ENCODE data around the gene KIFBP. TPM values are rescaled to one million over a fixed set of nuclear protein-coding genes. Genes with fewer than 3 reads are reported as not detected.
"Not testable (repeated sequence)": the region's sequence is repeated elsewhere in the genome, so short reads cannot be mapped to it uniquely, and the experiment has no call there.

KIFBP gene
- total RNA-seq, 1 donor from 2014 or later, result 33.0 TPM

GRCh38 chr10:69005704-69006485 is 17.3 kb downstream of the KIFBP start:
- no peak for DNase-seq

- no peak for DNase-seq
Measured at GRCh38 chr10:69007260-69007659, 18.7 kb downstream of the KIFBP start.

DNA sequence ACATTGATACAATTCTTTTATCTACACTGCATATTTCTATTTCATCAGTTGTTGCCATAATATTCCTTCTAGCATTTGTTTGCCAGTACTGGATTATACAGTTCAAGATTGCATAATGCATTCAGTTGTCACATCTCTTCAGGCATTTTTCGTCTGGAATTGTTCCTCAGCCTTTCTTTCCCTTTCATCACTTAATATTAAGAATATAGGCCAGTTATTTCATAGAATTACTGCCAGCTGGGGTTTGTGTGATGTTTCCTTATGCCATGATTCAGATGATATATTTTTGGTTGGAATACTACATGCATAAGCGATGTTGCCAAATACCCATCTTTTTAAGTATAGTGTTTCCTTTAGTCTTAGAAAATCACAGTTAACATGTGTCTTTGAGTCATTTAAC is 20.8 kb downstream of the KIFBP start:
- DNase-seq, result no peak

- no peak for DNase-seq
Measured at GRCh38 chr10:69010151-69010640, 21.6 kb downstream of the KIFBP start.

DNA sequence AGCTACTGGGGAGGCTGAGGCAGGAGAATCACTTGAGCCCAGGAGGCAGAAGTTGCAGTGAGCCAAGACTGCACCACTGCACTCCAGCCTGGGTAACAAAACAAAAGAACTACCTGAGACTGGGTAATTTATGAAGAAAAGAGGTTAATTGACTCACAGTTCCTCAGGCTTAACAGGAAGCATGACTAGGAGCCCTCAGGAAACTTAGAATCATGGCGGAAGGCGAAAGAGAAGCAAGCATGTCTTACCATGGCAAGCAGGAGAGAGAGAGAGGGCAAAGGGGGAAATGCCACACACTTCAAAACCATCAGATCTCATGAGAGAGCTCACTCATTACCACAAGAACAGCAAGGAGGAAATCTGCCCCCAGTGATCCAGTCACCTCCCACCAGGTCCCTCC is 24.2 kb downstream of the KIFBP start:
- not testable (repeated sequence) for DNase-seq

- no peak for DNase-seq
Measured at GRCh38 chr10:69014171-69014570, 25.6 kb downstream of the KIFBP start.

DNA sequence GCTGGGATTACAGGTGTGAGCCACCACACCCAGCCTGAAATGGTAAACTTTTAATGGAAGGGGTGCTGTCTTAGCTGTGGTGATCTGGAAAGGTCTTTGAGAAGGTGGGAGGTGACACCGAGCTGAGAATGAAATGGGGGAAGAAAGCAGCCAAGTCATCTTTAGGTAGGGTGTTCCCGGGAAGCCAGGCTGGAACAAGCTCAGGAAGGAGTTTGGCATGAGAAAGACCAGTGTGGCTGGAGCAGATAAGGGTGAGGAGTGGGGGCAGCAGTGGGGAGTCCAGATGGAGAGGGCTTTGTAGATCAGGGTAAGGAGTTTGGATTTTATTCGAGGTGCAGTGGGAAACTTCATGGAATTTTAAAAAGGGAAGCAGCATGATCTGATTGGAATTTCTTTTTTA is 30.0 kb downstream of the KIFBP start:
- DNase-seq, result no peak

GRCh38 chr10:69022611-69023010 is 34.0 kb downstream of the KIFBP start:
- DNase-seq, result no peak

- DNase-seq, result no peak
Measured at GRCh38 chr10:69025370-69025896, 36.8 kb downstream of the KIFBP start.

DNA sequence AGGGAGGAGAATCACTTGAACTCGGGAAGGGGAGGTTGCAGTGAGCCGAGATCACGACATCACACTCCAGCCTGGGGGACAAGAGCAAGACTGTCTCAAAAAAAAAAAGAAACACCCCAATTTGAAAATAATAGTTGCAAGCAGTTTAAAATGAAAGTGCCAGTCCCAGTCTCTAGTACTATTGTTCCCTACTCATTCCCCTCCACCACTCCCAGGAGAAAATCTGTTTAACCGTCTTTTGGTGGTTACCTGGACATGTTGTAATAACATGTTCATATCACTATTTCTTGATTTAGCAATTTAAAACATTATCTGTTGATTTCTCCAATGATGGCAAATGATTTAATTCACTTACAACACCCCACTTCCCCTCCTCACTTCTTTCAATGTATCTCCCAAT is 44.7 kb downstream of the KIFBP start:
- no peak for DNase-seq

- no peak for DNase-seq
Measured at GRCh38 chr10:69037489-69037888, 48.9 kb downstream of the KIFBP start.

DNA sequence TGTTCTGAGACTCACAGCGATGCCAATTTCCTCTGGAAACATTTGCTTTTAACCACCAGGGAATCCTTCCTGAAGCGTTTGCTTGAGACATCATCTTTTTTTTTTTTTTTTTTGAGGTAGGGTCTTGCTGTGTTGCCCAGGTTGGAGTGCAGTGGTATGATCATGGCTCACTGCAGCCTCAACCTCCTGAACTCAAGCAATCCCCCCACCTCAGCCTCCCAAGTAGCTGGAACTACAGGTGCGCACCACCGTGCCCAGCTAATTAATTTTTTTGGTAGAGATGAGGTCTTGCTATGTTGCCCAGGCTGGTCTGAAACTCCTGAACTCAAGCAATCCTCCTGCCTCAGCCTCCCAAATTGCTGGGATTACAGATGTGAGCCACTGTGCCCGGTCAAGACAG is 52.3 kb downstream of the KIFBP start:
- not testable (repeated sequence) for DNase-seq

DNA sequence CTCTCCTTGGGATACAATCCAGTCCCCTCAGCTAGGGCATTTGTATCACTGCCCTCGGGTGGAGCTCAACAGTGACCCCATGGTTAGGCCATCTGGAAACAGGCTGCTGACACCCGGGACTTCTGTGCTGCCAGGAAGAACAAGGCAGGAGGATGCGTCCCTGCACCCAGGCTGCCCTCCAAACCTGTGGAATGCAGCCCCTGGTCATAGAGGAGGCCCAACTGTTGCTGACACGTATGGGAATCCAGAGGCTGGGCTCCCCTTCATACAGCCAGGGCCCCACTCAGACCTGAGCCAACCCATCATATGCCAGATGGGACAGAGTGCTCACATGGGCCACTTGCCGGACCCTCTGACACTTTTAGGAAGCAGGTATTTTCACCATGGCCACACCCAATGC is 53.8 kb downstream of the KIFBP start:
- no peak for DNase-seq

- no peak for DNase-seq
Measured at GRCh38 chr10:69042838-69043237, 54.2 kb downstream of the KIFBP start.

DNA sequence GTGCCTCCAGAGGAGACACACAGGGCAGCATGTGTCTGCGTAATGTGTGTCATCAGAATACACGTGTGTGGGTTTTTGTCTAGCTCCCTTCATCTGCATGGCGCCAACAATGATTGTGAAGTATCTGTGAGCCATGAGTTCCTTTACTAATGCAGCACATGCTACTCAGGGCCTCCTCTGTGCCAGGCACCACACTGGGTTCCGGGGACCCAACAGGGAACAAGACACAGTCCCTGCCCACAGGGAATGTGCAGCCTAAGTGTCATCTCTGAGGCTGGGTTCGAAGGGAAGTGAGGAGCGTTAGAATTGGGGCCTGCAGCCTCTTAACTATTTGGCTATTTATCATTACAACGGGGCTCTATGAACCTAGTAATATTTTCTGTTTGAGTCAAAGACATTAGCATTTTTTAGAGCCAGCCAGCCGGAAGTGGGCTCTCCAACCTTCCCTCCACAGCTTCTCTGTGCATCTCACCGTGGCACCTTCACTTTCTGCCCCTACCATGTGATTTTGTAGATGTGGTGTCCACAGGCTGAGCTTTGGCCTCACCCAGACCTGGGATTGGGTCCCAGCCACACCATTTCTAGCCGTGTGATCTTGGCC is 55.4 kb downstream of the KIFBP start:
- no peak for DNase-seq

DNA sequence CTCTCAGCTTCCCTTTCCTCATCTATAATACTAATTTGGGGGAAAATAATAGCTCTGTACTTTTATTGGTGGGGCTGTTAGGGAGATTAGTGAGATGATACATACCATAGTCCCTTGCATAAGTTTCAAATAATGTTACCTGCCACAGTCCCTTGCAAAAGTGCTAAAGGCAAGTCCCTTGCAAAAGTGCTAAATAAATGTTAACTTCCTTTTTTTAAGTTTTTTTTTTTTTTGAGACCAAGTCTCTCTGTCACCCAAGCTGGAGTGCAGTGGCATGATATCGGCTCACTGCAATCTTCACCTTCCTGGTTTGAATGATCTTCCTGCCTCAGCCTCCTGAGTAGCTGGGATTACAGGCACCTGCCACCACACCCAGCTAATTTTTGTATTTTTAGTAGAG is 55.9 kb downstream of the KIFBP start:
- no peak for DNase-seq

DNA sequence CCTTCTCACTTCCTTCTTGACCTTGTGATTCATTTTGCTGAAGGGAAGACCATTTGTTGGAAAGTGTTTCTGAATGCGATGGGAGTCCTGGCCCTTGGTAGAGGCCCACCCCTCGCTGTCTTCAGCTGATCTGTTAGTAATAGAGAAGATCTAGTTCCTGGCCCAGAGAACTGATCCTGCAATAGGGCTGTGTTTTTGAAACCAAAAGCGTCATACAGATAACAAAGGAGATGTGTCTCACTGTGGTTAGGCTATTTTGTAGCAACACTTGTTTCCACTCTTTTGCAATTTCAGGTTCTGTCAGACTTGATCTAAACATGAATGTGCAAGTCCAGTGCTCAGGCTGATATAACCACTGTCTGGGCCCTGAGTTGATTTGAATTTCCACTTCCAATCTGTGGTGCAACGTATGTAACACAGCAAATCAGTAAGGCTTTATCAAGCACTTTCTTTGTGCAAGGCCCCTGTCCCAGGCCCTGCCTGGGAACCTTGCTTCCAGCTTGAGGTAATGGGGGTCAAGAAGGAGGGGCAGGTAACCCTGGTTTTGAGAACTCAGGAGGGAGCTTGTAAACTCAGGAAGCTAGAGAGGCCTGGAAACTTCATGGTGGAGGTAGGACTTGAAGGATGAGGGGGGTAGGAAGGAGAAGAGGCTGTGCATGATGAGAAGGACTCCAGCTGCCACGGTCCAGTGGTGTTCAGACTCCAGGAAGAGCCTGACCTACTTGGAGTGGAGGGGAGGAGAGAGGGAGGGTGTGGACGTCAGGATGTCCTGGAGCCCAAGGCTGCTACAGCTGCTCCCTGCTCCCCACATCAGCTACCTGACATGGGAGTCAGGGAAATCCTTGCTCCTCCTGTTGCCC is 57.1 kb downstream of the KIFBP start:
- DNase-seq, result no peak

GRCh38 chr10:69047111-69047832 is 58.7 kb downstream of the KIFBP start:
- no peak for DNase-seq

GRCh38 chr10:69048103-69048502 is 59.5 kb downstream of the KIFBP start:
- DNase-seq, result peak; percentile 64

DNA sequence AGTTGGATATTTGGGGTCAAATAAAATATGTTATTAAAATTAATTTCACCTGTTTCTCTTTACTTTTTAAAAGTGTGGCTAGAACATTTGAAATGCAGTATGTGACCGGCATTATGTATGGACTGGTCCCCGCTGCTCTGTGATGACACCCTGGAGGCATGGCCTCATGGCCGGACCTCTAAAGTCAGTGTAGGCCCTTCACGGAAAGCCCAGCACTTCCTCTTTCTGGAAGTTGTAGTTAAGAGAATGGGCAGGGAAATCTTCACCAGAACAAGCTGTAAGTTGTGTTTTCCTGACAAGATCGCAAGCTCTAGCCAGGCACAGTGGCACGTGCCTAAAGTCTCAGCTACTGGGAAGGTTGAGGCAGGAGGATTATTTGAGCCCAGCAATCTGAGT is 61.0 kb downstream of the KIFBP start:
- DNase-seq, result no peak

- DNase-seq, result no peak
Measured at GRCh38 chr10:69051303-69051702, 62.7 kb downstream of the KIFBP start.

All from tongue (tissue), 2 donors.